HPDE6-E6E7 (cell line): ENCODE measurements around the gene C5orf63.
"Not testable (repeated sequence)": the region's sequence is repeated elsewhere in the genome, so short reads cannot be mapped to it uniquely, and the experiment has no call there.

Experiments
- DNase-seq: peaks from one replicate; pipeline ENCODE4 v3.0.0; 2011; ENCODE audit warnings: missing footprints; ENCODE audit errors: extremely low spot score

The C5orf63 gene

GRCh38 chr5:127072861-127073846 lies at the start of gene C5orf63:
TSS of gene C5orf63 (minus strand) at chr5:127073502. CDS start at chr5:127058995, 14,507 bp downstream.
- peak; percentile 36 for DNase-seq

DNA sequence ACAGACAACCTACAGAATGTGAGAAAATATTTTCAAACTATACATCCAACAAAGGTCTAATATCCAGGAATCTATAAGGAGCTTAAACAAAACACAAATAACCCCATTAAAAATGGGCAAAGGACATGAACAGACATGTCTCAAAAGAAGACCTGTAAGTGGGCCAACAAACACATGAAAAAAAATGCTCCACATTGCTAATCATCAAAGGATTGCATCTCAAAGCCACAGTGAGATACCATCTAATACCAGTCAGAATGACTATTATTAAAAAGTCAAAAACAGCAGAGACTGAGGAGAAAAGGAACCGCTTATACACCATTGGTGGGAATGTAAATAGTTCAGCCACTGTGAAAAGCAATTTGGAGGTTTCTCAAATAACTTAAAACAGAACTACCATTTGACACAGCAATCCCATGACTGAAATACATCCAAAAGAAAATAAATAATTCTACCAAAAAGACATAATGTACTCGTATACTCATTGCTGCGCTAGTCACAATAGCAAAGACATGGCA lies 39.1 kb upstream of the C5orf63 start:
- no peak for DNase-seq

GRCh38 chr5:127111112-127111511 lies 37.8 kb upstream of the C5orf63 start:
- no peak for DNase-seq

GRCh38 chr5:127108624-127109260 lies 35.4 kb upstream of the C5orf63 start:
- not testable (repeated sequence) for DNase-seq

- no peak for DNase-seq
Measured at GRCh38 chr5:127101935-127102334, 28.6 kb upstream of the C5orf63 start.

GRCh38 chr5:127101533-127101932 lies 28.2 kb upstream of the C5orf63 start:
- DNase-seq = no peak

- no peak for DNase-seq
Measured at GRCh38 chr5:127098241-127098640, 24.9 kb upstream of the C5orf63 start.

- no peak for DNase-seq
Measured at GRCh38 chr5:127097278-127097677, 24.0 kb upstream of the C5orf63 start.

- no peak for DNase-seq
Measured at GRCh38 chr5:127096328-127096993, 23.2 kb upstream of the C5orf63 start.

- no peak for DNase-seq
Measured at GRCh38 chr5:127094161-127094814, 21.0 kb upstream of the C5orf63 start.

- DNase-seq = no peak
Measured at GRCh38 chr5:127092690-127093089, 19.4 kb upstream of the C5orf63 start.

GRCh38 chr5:127089191-127089590 lies 15.9 kb upstream of the C5orf63 start:
- no peak for DNase-seq

DNA sequence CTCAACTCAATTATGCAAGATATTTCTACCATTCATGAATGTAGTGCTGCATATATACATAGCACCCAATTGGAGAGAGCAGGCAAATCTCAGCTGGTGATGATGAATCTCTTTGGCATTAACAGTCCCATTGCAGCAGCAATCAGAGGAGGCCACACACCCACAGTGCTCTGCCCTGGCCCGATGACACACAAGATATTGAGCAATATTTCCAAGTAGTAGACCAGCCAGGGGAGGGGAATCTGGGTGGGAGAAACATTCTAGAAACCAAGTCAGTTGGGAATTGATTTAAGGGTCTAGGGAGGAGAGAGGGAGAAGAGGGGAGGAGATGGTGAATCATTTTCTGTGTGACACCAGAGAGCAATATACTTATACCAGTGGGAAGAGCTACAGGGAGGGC lies 14.9 kb upstream of the C5orf63 start:
- DNase-seq = peak; percentile 94

- no peak for DNase-seq
Measured at GRCh38 chr5:127086589-127086988, 13.3 kb upstream of the C5orf63 start.

- DNase-seq = no peak
Measured at GRCh38 chr5:127085796-127086195, 12.5 kb upstream of the C5orf63 start.

- DNase-seq = no peak
Measured at GRCh38 chr5:127085371-127085770, 12.1 kb upstream of the C5orf63 start.

DNA sequence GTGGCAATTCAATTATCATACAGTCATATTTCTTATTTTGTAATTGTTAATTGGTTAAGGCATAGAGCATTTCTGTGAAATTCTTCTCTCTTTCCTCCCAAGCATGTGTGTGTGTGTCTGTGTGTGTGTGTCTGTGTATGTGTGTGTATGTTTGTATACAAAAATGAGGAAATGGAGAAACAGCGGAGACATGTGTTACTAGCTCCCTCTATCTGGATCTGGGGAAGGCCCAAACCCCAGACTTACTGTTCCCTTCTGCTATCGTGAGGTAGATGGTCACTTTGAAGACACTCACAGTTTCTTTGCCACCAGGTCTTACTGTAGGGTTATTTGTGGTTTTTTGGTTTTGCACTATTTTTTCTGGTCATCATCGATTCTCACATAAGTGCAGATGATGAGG lies 11.4 kb upstream of the C5orf63 start:
- DNase-seq = no peak

- no peak for DNase-seq
Measured at GRCh38 chr5:127083711-127084110, 10.4 kb upstream of the C5orf63 start.

DNA sequence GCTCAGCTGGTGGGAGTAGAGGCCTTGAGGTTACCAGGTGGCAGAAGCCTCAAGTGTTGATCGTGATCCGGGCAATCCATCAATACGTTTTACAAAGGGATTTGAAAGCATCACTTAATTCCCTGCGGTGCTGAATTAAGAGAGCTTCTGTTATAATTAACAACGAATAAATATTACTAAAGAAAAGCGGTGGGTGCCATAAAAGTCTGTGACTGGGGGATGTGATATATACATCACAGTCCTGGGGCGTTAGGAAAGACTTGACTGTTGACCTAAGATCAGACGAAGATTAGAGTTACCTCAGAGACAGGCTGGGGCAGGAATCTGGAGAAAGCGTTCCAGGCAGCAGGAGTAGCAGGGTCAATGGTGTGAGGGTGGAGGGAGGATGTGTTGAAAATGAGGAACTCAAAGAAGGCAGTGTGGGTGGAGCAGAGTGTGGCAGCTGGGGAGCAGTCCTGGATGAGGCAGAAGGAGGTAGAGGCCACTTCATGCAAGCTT lies 6.7 kb upstream of the C5orf63 start:
- DNase-seq = peak; percentile 14

DNA sequence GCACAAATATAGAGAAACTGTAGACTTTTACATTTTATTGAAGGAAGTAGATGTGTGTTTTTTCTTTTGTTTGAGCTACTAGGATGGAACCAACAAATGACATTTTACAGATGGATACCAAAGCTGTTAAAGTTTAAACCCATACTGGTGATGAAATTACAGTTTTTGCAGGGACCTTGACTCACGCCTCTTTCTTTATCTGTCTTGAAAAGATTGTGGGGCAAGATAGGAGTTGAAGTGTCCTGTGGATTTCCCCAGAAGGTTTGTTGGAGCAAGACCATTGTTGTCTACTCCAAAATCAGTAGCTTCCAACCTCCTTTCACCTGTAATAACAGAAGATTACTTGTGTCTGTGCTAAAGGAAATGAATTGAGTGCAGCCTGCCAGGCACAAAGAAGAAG lies 4.1 kb upstream of the C5orf63 start:
- no peak for DNase-seq
